Activated CD4-positive, alpha-beta T cell treated with anti-CD3 and anti-CD28 coated beads for 36 hours (primary cell): ENCODE data around the gene TCF12. TPM values are rescaled to one million over a fixed set of nuclear protein-coding genes. Genes with fewer than 3 reads are reported as not detected.

Experiments used
- ATAC-seq: fragments of 200-7000 bp; cut with Tn5 transposase; one replicate; pipeline ENCODE4 v1.10.0; 2021; ENCODE audit warnings: mild to moderate bottlenecking, moderate library complexity
- CTCF ChIA-PET: fragments of 350-600 bp; sonication (Branson Sonifier 250); formaldehyde crosslinking; loops from one replicate; lab custom pipeline; 2021; ENCODE audit warnings: antibody characterized with exemption; lab: Charles Lee
- POLR2A ChIA-PET: fragments of 350-600 bp; sonication (Branson Sonifier 250); formaldehyde crosslinking; loops from one replicate; lab custom pipeline; 2021; ENCODE audit warnings: antibody characterized with exemption, inconsistent platforms; lab: Charles Lee
- DNase-seq: peaks from one replicate; pipeline ENCODE4 v3.0.0-alpha.2; 2020
- H3K27ac Mint-ChIP-seq: one replicate; pipeline ENCODE4 v1.8.0; 2021; ENCODE audit warnings: mixed read lengths
- H3K27me3 Mint-ChIP-seq: one replicate; pipeline ENCODE4 v1.8.0; 2021; ENCODE audit warnings: mixed read lengths
- H3K36me3 Mint-ChIP-seq: one replicate; pipeline ENCODE4 v1.8.0; 2021; ENCODE audit warnings: low read depth, mixed read lengths
- H3K4me1 Mint-ChIP-seq: one replicate; pipeline ENCODE4 v1.8.0; 2021; ENCODE audit warnings: mixed read lengths
- H3K4me3 Mint-ChIP-seq: one replicate; pipeline ENCODE4 v1.8.0; 2021; ENCODE audit warnings: mild to moderate bottlenecking, moderate library complexity, mixed read lengths
- H3K9me3 Mint-ChIP-seq: one replicate; pipeline ENCODE4 v1.8.0; 2021; ENCODE audit warnings: low read depth, mixed read lengths
- intact Hi-C, 2 experiments: fragments of 100-400 bp; cut with DNase I in 1 of 2; cut with micrococcal nuclease in 1 of 2; formaldehyde crosslinking; loops; one replicate each; pipeline versions ENCODE4 v1.14.2 to v1.15.1; 2022 to 2024; cut with DNase I, micrococcal nuclease
- total RNA-seq, 2 experiments: library from RNA; stranded (reverse); gene quantifications; one replicate each; pipeline ENCODE4 v1.2.3, GENCODE V29; 2021

The TCF12 gene
- total RNA-seq, 2 experiments from 2014 or later = 61.1 to 74.9 TPM

DNA sequence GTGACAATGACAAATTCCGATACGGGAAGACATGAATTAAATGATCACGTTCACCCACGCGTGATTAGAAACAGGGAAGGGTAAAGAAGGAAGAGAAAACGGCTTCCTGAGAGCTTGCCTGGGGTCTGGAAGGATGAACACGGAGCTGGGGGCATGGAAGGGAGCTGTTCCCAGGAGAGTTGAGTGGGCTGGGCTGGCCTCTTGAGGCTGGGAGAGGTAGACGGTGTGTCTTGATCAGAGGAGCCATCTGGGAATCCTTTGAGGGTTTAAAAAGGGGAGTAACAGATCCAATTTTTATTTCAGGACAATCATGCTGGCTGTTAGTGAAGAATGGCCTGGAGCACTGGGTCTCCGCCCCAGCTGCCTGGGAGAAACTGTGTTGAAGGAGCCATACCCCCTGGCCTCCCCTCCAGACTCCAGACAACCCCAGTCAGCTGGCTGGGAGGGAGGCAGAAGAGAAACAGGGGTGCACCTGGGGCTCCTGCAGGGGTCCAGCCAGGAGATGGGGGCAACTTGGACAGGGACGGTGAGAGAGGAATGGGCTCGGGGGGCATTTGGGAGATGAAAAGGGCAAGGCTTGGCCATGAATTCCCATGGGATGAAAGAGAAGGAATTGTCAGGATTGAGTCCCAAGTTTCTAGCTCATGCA, 404.3 kb downstream of the TCF12 start:
- ChIA-PET CTCF (interaction anchor here (0.8 kb wide), 1 partner anchor 748 kb away, joined by 3 read pairs; no protein-coding TSS in a partner anchor), POLR2A (interaction anchor here (0.6 kb wide), 2 partner anchors 40 to 733 kb away, joined by 5 to 11 read pairs; no protein-coding TSS in a partner anchor)
- Mint-ChIP-seq H3K27me3 (no peaks in the 10 kb centered on the region), H3K36me3 (no peaks in the 10 kb centered on the region), H3K9me3 (no peaks in the 10 kb centered on the region), H3K4me1 (peaks cover 5% of the 10 kb centered on the region), H3K4me3 (no peak overlapping the region), H3K27ac (no peak overlapping the region)
- ATAC-seq (no peak), DNase-seq (no peak)
- intact Hi-C loops = no loop called here

DNA sequence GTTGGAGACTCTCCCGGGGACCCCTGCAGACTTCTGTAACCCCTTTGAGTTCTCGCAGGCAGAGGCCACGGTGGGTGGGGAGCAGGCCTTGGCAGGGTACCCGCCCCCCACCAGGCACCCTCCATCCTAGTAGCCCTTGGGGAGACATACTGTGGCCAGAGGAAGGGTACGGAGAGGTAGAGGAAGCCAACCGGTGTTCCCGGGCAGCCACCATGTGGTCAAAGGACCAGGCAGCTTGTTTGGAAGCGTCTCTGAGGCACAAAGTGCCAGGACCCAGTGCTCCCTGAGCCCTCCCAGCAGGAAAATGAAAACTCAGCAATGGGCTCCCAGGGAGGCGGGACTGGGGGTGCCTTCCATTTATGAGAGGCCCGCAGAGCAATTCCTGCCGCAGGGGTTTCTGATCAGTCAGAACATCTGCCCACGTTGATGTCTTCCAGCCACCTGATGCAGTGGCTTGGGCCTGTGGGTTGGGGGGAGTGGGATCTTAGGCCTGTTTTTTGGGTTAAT, 404.9 kb downstream of the TCF12 start:
- Mint-ChIP-seq H3K27ac (no peak overlapping the region), H3K4me1 (peaks cover 5% of the 10 kb centered on the region), H3K27me3 (peaks cover under 1% of the 10 kb centered on the region), H3K4me3 (no peak overlapping the region), H3K36me3 (no peaks in the 10 kb centered on the region), H3K9me3 (no peaks in the 10 kb centered on the region)
- intact Hi-C loops = no loop called here
- CTCF ChIA-PET = interaction anchor here (0.8 kb wide), 1 partner anchor 747 kb away, joined by 3 read pairs; no protein-coding TSS in a partner anchor
- no peak for ATAC-seq
- DNase-seq = no peak
- POLR2A ChIA-PET = interaction anchor here (0.6 kb wide), 1 partner anchor 734 kb away, joined by 5 read pairs; no protein-coding TSS in a partner anchor

DNA sequence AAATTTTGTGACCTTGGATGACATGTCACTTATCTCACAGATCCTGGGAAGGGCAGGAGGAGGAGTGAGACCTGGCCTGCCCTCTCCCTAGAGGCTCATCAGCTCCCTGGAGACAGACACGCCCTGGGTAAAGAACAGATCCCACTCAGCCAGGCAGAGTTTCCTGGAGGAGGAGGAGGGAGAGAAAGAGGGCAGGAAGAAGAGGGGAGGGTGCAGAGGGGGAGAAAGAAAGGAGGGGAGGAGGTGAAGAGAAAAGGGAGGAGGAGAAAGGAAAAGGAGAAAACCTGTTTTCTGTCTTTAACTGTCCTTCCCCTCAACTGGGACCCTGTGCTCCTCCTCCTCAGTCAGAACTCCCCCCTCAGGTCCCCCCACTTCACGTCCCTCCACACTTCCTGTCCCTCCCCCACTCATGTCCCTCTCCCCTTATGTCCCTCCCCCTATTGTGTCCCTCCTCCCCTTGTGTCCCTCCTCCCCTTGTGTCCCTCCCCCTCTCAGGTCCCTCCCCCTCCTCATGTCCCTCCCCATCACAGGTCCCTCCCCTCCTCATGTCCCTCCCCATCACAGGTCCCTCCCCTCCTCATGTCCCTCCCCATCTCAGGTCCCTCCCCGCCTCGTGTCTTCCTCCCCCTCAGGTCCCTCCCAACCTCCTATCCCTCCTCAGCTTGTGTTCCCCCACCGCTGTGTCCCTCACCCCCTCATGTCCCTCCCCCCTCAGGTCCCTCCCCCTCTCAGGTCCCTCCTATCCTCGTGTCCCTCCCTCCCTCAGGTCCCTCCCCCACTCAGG, 405.6 kb downstream of the TCF12 start:
- ChIA-PET CTCF (no interaction called here), POLR2A (no interaction called here)
- Mint-ChIP-seq H3K4me3 (no peak overlapping the region), H3K27me3 (peaks cover 4% of the 10 kb centered on the region), H3K9me3 (no peaks in the 10 kb centered on the region), H3K4me1 (peaks cover 5% of the 10 kb centered on the region), H3K36me3 (no peaks in the 10 kb centered on the region), H3K27ac (no peak overlapping the region)
- DNase-seq (peak; percentile 51), ATAC-seq (peak; percentile 81)
- intact Hi-C loops = no loop called here

DNA sequence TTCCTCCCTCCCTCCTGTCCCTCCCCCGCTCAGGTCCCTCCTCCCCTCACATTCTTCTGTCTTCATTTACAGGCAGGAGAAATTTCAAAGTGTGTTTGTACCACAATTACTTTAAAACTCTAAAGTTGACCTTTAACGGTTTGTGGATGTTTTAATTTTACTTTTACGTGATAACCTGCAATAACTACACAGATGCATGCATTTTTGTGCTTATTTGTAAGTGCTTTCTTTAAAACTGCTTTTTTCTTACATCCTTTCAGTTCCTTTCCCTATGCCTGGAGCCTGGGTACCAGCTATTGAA, 406.1 kb downstream of the TCF12 start:
- POLR2A ChIA-PET = no interaction called here
- H3K4me3 Mint-ChIP-seq = no peak overlapping the region
- no peak for DNase-seq
- ATAC-seq = no peak
- H3K27ac Mint-ChIP-seq = no peak overlapping the region
- intact Hi-C loops = no loop called here
- H3K27me3 Mint-ChIP-seq = peaks cover 4% of the 10 kb centered on the region
- H3K4me1 Mint-ChIP-seq = peaks cover 5% of the 10 kb centered on the region
- CTCF ChIA-PET = no interaction called here
- H3K9me3 Mint-ChIP-seq = no peaks in the 10 kb centered on the region
- no peaks in the 10 kb centered on the region for H3K36me3 Mint-ChIP-seq

DNA sequence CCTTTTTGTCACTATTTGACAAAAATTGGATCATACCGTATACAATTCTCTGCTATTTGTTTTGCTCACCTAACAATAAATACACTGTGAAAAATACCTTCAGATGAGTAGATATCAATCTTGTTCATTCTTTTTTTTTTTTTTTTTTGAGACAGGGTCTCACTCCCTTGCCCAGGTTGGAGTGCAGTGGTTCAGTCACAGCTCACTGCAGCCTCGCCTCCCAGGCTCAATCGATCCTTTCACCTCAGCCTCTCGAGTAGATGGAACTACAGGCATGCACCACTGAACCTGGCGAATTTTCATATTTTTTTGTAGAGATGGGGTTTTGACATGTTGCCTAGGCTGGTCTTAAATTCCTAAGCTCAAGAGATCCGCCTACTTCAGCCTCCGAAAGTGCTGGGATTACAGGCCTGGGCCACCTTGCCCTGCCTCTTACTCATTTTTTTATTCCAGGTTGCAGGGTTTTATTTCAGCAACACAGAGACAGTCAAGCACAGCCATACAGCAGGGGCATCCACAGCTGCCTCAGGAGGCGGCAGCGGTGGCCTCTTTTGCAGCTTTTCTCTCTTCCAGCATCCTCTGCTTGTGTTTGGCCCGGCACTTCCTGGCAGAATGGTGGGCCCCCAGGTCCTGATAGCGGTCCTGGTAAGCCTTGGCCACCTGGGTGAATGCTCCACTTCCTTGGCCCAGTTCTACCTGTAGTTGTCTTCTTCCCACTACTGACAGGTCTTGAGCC, 406.7 kb downstream of the TCF12 start:
- ChIA-PET POLR2A (no interaction called here), CTCF (no interaction called here)
- Mint-ChIP-seq H3K36me3 (no peaks in the 10 kb centered on the region), H3K4me1 (peaks cover 5% of the 10 kb centered on the region), H3K27ac (no peak overlapping the region), H3K27me3 (peaks cover 4% of the 10 kb centered on the region), H3K9me3 (no peaks in the 10 kb centered on the region), H3K4me3 (no peak overlapping the region)
- no peak for ATAC-seq
- intact Hi-C loops = no loop called here
- no peak for DNase-seq

DNA sequence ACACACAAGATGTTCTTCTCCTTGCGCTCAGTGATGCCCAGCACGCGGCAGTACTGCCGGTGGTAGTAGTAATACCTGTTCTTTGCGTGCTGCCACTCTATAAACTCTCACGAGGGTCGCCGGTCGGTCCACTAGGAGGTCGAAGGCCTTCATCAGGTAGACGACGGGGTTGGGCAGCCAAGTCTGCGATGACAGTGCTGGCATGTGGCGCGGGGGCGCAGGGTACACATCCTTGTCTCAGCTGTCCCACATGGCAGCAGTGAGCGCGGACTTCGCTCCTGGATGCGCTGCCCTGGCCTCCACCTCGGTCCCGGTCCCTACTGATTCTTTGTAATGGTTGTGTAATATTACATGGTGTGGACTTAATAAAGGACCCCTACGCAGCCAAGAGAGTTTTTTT, 407.8 kb downstream of the TCF12 start:
- DNase-seq (no peak), ATAC-seq (no peak)
- no peak overlapping the region for H3K4me3 Mint-ChIP-seq
- POLR2A ChIA-PET = no interaction called here
- no peak overlapping the region for H3K27ac Mint-ChIP-seq
- intact Hi-C loops = no loop called here
- CTCF ChIA-PET = interaction anchor here (1.3 kb wide), 1 partner anchor 16 kb away, joined by 5 read pairs; no protein-coding TSS in a partner anchor
- H3K4me1 Mint-ChIP-seq = peaks cover 8% of the 10 kb centered on the region
- no peaks in the 10 kb centered on the region for H3K36me3 Mint-ChIP-seq
- H3K9me3 Mint-ChIP-seq = no peaks in the 10 kb centered on the region
- peaks cover 8% of the 10 kb centered on the region for H3K27me3 Mint-ChIP-seq

DNA sequence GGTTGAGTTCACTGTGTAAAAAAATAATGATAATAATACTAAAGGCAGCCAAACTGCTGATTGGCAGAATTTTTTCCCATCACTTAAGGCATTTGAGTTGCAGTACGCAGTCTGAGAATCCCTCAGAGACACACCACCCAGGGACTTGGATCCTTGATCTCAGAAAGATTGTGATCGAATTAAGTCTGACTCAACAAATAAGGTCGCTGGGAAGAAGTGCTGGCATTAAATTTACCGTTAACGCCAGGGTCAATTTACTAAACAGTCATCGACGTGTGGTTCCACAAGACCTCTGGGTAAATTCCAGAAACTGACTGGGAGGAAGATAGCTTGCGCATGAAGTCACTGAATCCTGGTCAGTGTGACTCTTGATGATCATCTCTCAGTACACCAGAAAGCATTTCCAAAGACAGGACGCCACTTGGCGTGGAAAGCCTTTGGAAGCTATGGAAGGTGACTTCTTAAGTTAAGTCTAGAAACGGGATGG, 409.6 kb downstream of the TCF12 start:
- Mint-ChIP-seq H3K4me3 (no peak overlapping the region), H3K36me3 (no peaks in the 10 kb centered on the region), H3K9me3 (no peaks in the 10 kb centered on the region), H3K4me1 (peaks cover 8% of the 10 kb centered on the region), H3K27ac (no peak overlapping the region), H3K27me3 (peaks cover 8% of the 10 kb centered on the region)
- ChIA-PET CTCF (interaction anchor here (0.6 to 1.3 kb wide), 3 partner anchors 12 to 22 kb away, joined by 3 to 4 read pairs (median 4); no protein-coding TSS in a partner anchor), POLR2A (no interaction called here)
- ATAC-seq (no peak), DNase-seq (no peak)
- intact Hi-C loops = no loop called here

DNA sequence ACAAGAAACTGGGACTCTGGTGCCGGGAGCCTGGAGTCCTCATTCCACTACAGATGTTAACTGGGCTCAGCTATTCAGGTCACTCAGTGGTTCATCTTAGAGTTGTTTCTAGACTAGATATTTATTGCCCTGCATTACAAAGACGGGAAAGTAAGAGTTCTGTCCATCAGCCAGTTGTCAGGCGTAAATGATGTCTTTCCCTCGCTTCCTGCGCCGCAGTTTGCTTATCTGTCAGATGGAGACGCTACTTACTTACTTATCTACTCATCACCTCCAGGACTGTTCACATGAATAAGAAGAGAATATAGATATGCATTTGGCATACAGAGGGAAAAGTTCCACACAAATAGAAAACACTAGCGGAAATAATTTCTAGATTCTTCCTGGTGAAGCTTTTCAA, 410.0 kb downstream of the TCF12 start:
- intact Hi-C loops = no loop called here
- ChIA-PET POLR2A (no interaction called here), CTCF (interaction anchor here (1.2 to 1.8 kb wide), 2 partner anchors 11 to 199 kb away, joined by 4 to 9 read pairs; no protein-coding TSS in a partner anchor)
- Mint-ChIP-seq H3K27ac (no peak overlapping the region), H3K9me3 (no peaks in the 10 kb centered on the region), H3K4me1 (peaks cover 8% of the 10 kb centered on the region), H3K36me3 (no peaks in the 10 kb centered on the region), H3K4me3 (no peak overlapping the region), H3K27me3 (peaks cover 8% of the 10 kb centered on the region)
- DNase-seq (no peak), ATAC-seq (no peak)

DNA sequence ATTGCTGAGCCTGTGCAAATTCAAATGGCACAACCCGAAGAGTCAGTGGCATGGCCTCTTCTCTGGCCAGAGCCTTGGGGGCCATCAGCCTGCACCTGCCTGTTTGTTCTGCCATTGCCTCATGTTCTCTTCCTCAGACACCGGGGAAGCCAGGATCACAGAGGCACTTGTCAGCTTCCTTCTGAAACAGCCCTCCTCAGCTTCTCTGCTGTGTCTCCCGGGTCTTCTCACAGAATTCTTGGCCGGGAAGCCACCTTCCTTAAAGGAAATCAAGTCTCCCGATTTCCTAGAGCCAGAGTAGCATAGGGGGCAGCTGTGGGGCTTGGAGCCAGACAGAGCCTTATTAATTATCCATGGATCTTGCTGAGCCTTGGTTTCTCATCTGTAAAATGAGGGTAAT, 410.5 kb downstream of the TCF12 start:
- H3K27me3 Mint-ChIP-seq = peaks cover 8% of the 10 kb centered on the region
- POLR2A ChIA-PET = no interaction called here
- peaks cover 4% of the 10 kb centered on the region for H3K4me1 Mint-ChIP-seq
- H3K36me3 Mint-ChIP-seq = no peaks in the 10 kb centered on the region
- ATAC-seq = no peak
- no peak overlapping the region for H3K27ac Mint-ChIP-seq
- no peak overlapping the region for H3K4me3 Mint-ChIP-seq
- H3K9me3 Mint-ChIP-seq = no peaks in the 10 kb centered on the region
- intact Hi-C loops = no loop called here
- CTCF ChIA-PET = interaction anchor here (0.6 to 1.8 kb wide), 5 partner anchors 11 to 1276 kb away, joined by 3 to 9 read pairs (median 4); no protein-coding TSS in a partner anchor
- DNase-seq = no peak

DNA sequence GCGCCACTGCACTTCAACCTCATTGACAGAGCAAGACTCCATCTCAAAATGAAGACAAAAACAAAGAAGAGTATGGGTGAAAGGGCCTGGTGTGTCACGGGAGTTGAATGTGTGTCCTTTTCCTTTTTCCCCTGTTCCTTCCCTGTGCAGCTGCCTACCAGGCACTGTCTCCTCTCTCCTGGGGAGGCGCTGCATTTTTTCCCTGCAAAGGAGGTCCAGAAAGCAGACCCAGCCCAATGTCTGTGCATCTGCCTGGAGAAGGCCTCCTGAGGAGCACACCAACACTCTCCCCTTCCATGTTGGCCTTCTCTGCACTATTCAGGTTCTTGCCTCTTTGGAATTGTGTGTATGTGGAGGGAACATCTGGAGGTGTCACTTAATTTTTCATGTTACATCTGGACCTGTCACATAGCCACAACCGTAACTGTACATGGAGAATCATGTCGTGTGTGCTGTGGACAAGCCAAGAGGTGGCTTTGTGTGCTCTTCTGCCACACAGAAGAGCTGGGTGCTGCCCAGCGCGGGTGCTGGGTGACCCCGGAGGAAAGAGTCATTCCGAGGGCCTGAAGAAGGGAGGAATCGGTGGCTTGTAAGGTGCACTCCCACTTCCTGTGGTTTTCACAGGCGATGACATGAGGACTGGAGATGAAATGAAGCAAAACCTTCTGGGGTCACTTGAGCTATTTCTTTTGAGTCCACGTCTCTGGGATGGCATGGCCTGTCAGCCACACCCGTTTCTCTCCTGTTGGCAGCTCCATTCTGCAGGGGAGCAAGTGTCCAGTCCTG, 411.3 kb downstream of the TCF12 start:
- H3K27me3 Mint-ChIP-seq = peaks cover 9% of the 10 kb centered on the region
- peaks cover 3% of the 10 kb centered on the region for H3K4me1 Mint-ChIP-seq
- no peaks in the 10 kb centered on the region for H3K9me3 Mint-ChIP-seq
- CTCF ChIA-PET = interaction anchor here (0.7 to 1.8 kb wide), 4 partner anchors 11 to 984 kb away, joined by 3 to 9 read pairs (median 4); no protein-coding TSS in a partner anchor
- intact Hi-C loops = no loop called here
- H3K4me3 Mint-ChIP-seq = no peak overlapping the region
- DNase-seq = no peak
- H3K36me3 Mint-ChIP-seq = no peaks in the 10 kb centered on the region
- POLR2A ChIA-PET = no interaction called here
- no peak overlapping the region for H3K27ac Mint-ChIP-seq
- no peak for ATAC-seq
